GM20431 (cell line): ENCODE data around the gene NRN1.

ENCODE experiments used
- in situ Hi-C: fragments of 300-500 bp; cut with MseI, MboI; formaldehyde crosslinking; loops from one replicate; pipeline ENCODE4 v1.15.0; 2020; ENCODE audit warnings: low sequenced_read_pairs; ENCODE audit not compliant: unreplicated experiment

The NRN1 gene

DNA sequence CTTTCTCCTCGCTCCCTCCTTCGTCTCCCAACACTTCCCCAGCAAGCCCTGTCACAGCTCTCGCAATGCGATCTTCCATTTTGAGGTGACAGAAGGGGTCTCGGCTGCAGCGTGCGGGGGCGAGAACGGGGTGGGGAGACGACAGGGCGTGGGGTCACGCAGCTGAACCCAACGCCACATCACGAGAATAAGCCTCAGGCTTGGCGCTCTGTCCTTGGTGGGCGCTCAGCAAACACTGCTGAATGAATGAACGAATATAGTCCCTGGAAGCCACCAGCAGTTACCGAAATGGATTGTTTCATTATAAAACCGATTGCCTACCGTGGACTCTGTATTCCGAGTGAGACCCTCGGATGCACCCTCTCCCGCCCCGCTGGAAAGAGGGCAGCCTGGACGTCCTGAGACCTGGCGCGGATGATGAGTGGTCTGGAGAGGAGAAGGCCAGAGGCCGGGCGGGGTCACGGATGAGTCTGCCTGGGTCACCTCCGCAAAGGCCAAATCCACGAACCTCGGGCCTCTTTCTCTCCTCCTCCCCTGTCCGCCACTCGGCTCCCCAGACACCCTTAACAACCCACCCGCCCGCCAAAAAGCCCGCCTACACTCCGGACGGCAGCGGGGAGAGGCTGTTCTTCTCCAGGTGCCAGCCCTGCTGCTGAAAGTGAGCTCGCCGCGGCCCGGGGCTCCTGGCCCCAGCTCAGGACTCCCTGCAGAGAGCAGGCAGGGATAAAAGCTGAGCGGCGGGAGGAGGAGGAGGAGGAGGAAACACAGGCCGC lies 3.7 kb downstream of the NRN1 start:
- in situ Hi-C loops, result no loop called here

- in situ Hi-C loops, result no loop called here
Observed at GRCh38 chr6:6002005-6002847, 4.5 kb downstream of the NRN1 start.

GRCh38 chr6:6001443-6001842 lies 5.3 kb downstream of the NRN1 start:
- in situ Hi-C loops, result no loop called here

DNA sequence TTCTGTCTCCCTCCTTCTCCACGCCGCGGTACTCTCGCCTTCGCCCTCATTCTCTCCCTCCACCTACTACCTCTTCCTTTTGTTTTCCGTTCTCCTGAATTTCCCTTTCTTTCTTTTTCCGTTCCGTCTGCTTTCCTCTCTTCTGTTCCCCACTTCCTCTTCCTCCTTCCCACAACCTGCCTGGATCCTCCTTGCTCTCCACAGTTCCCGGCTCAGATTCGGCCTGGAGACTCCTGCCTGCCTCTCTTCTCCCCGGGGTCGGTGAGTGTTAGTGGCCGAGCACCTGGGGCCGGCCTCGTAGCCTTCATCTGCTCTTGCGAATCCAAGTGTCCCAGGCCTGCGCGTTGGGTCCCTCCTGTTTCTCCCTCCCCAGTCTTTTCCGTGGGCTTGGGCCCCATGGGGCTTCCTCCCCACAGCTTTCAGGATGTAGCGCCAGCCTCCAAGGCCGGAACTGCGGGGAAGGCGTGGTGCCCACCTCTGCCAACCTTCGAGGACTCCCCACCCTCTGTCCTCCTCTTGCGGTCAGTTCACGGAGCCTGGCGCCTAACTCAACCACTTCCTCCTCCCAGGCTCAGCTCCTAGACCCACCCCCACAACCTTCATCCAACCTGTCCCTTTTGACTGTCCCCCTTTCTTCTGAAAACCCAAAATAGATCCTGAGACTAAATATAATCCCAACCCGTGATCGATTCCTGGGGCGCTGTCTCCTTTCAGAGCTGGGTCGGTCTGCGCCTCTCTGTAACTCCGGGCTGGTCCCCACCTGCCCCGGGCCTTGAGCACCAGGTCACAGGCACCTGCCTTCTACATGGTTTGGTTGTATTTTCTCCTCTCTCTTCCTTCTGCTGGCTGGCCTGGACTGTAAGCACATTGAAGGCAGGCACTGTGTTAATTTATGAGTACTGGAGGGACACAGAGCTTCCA lies 6.8 kb downstream of the NRN1 start:
- in situ Hi-C loops, result no loop called here

GRCh38 chr6:5998711-5999687 lies 7.7 kb downstream of the NRN1 start:
- in situ Hi-C loops, result no loop called here

- in situ Hi-C loops, result no loop called here
Observed at GRCh38 chr6:5998236-5998635, 8.5 kb downstream of the NRN1 start.

GRCh38 chr6:5997420-5997987 lies 9.2 kb downstream of the NRN1 start:
- in situ Hi-C loops, result no loop called here

GRCh38 chr6:5996714-5997419 lies 9.9 kb downstream of the NRN1 start:
- in situ Hi-C loops, result no loop called here

GRCh38 chr6:5995949-5996713 lies 10.6 kb downstream of the NRN1 start:
- in situ Hi-C loops, result no loop called here

- in situ Hi-C loops, result no loop called here
Observed at GRCh38 chr6:5995658-5995948, 11.1 kb downstream of the NRN1 start.

- in situ Hi-C loops, result no loop called here
Observed at GRCh38 chr6:5994999-5995657, 11.6 kb downstream of the NRN1 start.

- in situ Hi-C loops, result no loop called here
Observed at GRCh38 chr6:5994234-5994998, 12.3 kb downstream of the NRN1 start.

GRCh38 chr6:5992551-5993225 lies 14.0 kb downstream of the NRN1 start:
- in situ Hi-C loops, result no loop called here

DNA sequence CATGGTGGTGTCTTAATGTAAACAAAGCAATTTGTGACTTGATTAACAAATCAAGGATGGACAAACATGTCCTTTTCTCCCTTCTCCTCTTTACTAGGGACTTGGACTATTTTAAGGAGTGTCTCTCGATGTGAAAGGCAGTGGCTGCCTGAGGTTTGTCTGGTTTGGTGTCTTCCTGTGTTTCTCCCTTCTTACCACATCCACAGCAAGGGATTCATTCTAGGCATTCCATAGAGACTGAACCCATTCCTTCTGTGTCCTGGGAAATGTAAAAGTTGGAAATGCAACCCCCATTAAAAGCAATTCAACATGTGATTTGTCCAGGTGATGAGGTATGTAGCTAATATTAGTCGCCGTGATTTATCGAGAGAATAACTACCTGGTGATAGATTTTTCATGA lies 15.9 kb downstream of the NRN1 start:
- in situ Hi-C loops, result no loop called here

DNA sequence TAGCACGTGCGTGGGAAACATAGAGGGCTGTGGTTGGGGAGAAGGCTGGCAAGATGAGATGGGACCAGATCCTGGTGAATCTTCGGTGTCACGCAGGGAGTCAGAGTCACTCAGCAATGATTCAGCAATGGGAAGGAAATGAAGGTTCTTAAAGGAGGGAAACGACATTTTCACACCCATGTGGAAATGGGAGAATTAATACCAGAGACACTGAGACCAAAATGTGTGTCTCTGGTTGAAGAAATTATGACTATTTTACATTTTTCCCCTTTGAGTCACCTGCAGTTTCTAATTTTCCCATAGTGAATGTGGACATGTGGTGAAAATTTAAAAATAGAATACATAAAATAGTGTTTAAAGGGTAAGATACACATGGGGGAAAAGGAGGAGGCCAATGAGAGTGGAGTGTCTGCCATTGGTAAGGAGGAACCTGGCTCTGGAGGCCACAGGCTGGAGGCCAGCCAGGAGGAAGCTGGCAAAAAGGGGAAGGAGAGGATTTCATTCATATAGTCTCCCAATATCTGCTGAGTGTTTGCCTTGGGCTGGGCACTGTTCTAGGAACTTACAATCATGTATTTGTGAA lies 17.5 kb downstream of the NRN1 start:
- in situ Hi-C loops, result no loop called here

DNA sequence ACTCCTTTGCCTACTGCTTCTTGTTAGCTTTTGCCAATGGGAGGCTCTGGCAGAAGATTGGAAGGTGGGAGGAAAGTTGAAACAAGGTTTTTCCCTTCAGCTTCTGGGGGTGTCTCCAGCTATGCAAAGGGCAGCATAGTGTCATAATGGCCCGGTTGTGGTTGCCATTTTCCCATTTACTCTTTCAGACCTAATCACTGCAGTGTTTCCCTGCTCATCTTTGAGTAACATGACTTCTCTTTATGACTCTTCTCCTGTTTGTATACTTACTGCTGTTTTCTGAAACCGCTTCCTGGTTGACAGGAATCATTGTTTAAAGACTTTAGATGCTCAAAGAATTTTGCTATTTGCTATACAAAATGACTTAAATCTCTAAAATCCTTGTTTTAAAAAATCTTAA lies 19.9 kb downstream of the NRN1 start:
- in situ Hi-C loops, result no loop called here
